Stimulated activated CD8-positive, alpha-beta memory T cell treated with anti-CD3 and anti-CD28 coated beads, Interleukin-4, amount 100 ng/mL, for 4 hours (primary cell): ENCODE measurements around the gene ERVMER34-1.

ENCODE experiments used
- DNase-seq, 2 donors: peaks; one replicate each; pipeline ENCODE4 v3.0.0-alpha.2; 2020; ENCODE audit warnings: low read depth in 2 of 2, low spot score in 1 of 2

ERVMER34-1 gene, protein sequence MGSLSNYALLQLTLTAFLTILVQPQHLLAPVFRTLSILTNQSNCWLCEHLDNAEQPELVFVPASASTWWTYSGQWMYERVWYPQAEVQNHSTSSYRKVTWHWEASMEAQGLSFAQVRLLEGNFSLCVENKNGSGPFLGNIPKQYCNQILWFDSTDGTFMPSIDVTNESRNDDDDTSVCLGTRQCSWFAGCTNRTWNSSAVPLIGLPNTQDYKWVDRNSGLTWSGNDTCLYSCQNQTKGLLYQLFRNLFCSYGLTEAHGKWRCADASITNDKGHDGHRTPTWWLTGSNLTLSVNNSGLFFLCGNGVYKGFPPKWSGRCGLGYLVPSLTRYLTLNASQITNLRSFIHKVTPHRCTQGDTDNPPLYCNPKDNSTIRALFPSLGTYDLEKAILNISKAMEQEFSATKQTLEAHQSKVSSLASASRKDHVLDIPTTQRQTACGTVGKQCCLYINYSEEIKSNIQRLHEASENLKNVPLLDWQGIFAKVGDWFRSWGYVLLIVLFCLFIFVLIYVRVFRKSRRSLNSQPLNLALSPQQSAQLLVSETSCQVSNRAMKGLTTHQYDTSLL

DNA sequence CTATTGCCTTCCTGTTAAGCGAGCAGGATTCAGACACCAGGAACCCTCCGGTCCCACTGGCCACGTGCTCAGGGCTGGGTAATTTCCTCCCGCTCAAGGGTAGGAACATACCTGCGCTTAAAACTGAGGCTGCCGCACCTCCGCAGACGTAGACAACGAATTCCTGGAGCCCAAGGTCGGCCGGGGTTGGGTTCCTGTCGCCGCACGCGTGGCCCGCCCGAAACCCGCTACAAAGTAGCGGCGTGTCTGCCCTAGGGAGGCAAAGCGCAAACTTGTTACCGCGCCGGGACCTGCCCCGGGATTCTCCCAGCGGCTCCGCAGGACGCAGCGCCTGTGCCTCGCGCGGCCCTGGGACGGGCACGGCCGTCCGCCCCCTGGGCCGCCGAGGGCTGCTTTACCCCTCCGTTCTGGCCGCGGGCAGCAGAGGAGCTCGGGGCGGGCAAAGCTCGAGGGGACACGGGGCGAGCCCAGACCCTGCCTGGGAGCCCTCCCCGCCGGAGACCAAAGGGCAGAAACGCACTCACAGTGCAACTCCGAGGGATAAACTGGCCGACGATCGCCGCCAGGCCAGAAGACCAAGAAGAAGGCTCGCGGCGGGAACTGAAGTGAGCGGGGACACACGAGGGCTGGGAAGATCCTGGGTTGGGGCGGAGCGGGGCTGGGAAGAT lies at the start of gene ERVMER34-1:
ERVMER34-1 (minus strand) TSS at position 607 of the 668 bp plus-strand sequence. CDS start 5,905 bp downstream, outside the sequence.
- no peak for DNase-seq

DNA sequence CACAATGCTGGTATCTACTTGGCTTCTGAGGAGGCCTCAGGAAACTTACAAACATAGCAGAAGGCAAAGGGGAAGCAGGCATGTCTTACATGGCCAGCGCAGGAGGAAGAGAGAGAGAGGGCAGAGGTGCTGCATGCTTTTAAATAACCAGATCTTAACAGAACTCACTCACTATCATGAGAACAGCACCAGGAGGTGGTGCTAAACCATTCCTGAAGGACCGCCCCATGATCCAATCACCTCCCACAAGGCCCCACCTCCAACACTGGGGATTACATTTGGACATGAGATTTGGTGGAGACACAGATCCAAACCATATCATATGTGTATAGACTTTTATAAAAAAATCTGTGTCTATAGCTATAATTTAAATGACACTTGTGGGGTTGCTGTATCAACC lies 48.6 kb upstream of the ERVMER34-1 start:
- DNase-seq, result no peak

DNA sequence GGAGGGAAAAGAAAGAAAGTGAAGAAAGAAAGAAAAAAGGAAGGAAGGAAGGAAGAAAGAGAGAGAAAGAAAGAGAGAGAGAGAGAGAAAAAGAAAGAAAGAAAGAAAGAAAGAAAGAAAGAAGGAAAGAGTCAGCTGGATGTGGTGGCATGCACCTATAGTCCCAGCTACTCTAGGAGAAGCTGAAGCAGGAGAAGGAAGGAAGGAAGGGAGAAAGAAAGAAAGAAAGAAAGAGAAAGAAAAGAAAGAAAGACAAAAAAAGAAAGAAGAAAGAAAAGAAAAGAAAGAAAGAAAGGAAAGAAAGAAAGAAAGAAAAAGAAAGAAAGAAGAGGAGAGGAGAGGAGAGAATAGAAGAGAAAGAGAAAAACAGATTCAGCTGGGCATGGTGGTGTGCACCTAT lies 44.3 kb upstream of the ERVMER34-1 start:
- no peak for DNase-seq

GRCh38 chr4:52791936-52792335 lies 40.7 kb upstream of the ERVMER34-1 start:
- DNase-seq, result no peak

DNA sequence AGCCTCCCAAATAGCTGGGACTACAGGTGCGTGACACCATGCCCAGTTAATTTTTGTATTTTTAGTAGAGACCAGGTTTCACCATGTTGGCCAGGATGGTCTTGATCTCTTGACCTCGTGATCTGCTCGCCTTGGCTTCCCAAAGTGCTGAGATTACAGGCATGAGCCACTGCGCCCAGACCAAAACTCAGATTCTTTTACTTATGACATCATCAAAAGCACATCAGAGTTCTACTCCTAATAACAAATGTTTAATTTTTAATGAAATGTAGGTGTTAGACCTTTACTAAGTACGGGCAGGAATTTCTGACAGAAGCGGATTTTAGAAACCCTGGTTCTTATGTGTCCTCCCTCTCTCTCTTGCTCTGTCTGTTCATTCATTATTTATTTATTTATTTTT lies 38.5 kb upstream of the ERVMER34-1 start:
- DNase-seq, result no peak

GRCh38 chr4:52788806-52789205 lies 37.6 kb upstream of the ERVMER34-1 start:
- DNase-seq, result no peak

- no peak for DNase-seq
These were observed 31.8 kb upstream of the ERVMER34-1 start for GRCh38 chr4:52783069-52783468.

DNA sequence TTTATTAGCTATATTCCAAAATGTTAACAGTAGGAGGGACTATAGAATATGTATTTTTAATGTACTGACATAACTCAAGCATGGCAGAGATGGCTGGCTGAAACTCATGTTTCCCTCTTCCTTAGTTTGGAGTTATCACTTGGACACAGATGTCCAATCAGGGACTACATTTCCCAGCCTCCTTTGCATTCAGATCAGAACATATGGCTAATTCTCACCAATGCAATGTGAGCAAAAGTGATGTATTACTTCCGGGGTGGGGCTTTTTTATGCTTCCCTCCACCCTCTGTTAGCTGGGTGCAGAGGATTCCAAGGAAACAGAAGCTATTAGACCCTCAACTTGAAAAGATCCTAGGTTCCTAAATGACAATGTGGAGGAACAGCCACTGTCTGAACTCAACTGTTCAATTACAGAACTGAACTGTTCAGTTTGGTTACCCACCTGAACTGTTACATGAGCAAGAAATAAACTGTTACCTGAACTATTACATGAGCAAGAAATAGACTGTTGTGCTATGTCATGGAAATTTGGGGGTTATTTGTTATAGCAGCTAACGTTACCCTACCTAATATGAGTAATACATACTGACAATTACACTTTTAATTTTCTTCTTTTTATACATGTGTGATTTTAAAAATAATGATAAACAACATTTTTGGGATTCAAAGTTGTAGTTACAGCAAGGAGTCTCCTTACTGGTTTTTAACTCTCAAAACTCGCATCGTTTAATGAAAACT lies 29.6 kb upstream of the ERVMER34-1 start:
- DNase-seq, result no peak

GRCh38 chr4:52780206-52780605 lies 29.0 kb upstream of the ERVMER34-1 start:
- DNase-seq, result no peak

- DNase-seq, result no peak
These were observed 9.0 kb upstream of the ERVMER34-1 start for GRCh38 chr4:52760256-52760655.

- DNase-seq, result no peak
These were observed 4.2 kb upstream of the ERVMER34-1 start for GRCh38 chr4:52755426-52755825.

DNA sequence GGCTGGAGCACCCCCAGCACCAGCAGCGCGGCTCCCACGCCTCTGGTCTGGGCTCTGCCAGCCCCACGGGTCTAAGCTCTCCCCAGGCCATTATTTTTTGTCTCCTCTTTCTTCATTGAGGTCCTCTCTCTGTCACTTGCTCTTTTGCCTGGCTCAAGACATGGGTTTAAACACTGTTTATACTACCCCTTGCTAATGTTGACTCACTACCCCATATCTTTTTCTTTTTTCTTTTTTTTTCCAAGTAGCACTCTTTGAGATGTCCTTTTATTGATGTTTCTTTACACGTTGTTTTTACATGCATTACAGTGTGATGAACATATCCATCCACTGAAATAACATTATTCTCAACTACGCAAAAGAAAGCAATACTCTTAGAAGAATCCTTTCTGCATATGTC lies 1.7 kb upstream of the ERVMER34-1 start:
- DNase-seq, result no peak

- no peak for DNase-seq
These were observed 274 bp upstream of the ERVMER34-1 start for GRCh38 chr4:52751487-52751911.

GRCh38 chr4:52750213-52750612 lies 1.0 kb downstream of the ERVMER34-1 start:
- no peak for DNase-seq

DNA sequence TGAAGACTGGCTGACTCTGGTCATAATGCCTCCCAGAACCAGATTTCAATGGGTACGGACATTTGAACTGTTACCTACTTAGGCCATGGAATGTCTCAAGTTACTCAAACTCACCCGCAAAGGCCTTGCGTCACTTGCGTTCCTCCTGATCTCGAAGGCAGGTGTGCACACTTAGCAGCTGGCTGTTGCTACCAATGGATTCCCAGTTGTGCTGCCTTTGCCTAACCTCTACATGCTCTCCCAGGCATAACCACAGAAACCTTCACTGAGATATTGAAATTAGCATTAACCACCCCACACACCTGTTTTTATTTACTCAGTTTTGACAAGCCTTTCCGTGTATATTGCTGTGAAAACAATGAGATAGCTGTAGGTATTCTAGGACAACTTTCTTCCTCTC lies 2.8 kb downstream of the ERVMER34-1 start:
- DNase-seq, result no peak

DNA sequence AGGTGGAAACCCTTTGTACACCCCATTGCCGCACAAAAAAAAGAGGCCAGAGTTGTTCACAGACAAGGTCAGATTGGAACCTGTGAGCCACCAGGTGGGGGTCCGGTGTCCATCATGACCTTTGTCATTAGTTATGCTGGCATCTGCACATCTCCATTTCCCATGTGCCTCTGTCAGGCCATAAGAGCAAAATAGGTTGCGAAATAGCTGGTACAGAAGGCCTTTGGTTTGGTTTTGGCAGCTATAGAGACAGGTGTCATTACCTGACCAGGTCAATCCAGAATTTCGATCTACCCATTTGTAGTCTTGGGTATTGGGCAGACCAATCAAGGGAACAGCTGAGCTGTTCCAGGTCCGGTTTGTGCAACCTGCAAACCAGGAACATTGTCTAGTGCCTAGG lies 6.6 kb downstream of the ERVMER34-1 start:
- no peak for DNase-seq

DNA sequence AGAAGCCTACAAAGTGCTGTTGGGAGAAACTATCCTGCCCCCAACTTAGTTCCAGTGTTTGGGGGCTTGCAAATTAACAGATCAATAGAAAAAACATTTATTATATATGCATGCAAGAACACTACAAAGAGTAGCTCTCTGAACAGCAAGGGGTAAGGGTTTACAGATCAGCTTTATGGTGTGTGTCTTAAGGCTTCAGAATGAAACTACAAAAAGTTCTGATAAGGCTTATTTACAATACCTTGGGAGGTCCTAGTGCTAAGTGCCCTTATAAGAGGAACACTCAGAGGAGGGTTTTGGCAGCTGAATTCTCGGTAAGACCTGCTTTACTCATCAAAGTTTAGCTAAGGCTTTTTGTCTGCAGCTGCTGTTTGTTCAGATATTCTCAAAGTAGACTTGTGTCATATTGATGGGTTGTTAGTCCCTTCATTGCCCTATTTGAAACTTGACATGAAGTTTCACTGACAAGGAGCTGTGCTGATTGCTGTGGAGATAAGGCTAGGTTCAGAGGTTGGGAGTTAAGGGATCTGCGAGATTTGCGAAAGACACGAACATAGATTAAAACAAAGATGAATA lies 7.7 kb downstream of the ERVMER34-1 start:
- DNase-seq, result no peak

GRCh38 chr4:52729586-52729985 lies 21.6 kb downstream of the ERVMER34-1 start:
- no peak for DNase-seq

DNA sequence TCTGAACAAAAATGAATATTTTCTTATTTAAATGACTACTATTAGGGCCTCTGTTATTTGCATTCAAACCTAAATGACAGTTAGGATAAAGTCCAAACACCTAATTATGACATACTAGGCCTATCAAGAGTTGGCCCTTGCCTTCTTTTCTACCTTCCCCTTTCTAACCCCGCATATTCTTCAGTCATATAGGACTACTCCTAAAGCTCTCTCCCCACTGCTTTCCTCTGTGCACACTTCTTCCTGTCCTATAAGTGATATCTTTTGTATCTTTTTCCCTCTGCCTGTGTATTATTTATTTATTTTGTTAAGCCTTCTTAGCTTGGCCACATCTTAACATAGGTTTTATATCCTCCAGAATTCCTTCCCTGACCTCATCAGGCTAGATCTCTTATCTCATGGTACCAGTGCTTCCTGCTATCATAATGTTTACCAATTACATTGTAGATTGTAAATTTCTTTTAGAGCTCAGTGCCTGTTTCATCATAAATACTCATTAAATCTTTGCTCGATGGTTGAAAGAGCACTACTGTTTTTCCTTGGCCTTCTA lies 22.5 kb downstream of the ERVMER34-1 start:
- no peak for DNase-seq

DNA sequence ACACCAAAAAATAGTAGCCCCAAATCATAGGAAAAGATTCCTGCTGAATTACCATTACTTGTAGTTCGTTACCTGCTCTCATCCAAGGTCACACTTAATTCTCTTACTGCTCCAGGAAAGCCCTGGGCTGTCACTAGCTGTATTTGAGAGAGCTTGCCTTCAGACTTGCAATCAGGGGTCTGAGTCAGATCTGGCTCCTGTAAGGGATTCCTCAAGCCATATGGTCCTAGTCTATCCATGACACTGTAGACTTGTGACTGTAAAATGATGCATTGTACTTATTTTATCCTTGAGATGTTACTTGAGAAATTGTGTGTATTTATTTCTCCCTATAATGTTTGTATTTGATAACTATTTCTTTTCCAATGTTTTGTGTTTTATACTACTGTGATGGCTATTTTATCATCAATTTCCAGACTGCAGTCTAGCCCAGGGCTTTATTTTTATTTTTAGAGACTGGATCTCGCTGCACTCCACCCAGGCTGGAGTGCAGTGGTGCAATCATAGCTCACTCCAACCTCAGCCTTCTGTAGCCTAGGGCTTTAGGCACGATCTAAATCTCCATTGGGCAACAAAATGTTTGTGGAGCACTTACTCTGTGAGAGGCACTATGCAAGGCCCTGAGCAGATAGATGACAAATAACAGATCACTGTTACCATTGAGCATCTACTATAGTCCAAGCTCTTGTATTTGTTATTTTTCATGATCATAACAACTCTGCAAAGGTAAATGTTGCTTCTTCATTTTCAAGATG lies 24.2 kb downstream of the ERVMER34-1 start:
- no peak for DNase-seq
